ENCODE measurements around the gene CDK14. TPM values are rescaled to one million over a fixed set of nuclear protein-coding genes. Genes with fewer than 3 reads are reported as not detected.
"Not testable (repeated sequence)": the region's sequence is repeated elsewhere in the genome, so short reads cannot be mapped to it uniquely, and the experiment has no call there.

CDK14 gene
- total and polyA plus RNA-seq, 9 donors = 12.6 to 54.1 (median 43.8) TPM

- WGBS, 3 donors = 6 to 27% (median 8%) methylated on average over 3 of the region's 3 CpGs
- no peak for DNase-seq
- H3K27me3 ChIP-seq = no peaks in the 10 kb centered on the region
- H3K9me3 ChIP-seq = no peaks in the 10 kb centered on the region
- no peak overlapping the region for H3K4me3 ChIP-seq
- H3K36me3 ChIP-seq = no peaks in the 10 kb centered on the region
- H3K4me1 ChIP-seq (ENCODE audit: insufficient read depth) = peaks cover 6% of the 10 kb centered on the region
- TF ChIP-seq POLR2A (IDR thresholded peaks at IDR 0.05) (no peak), EP300 (IDR thresholded peaks at IDR 0.05) (no peak)
- TF ChIP-seq, protein P1, sequence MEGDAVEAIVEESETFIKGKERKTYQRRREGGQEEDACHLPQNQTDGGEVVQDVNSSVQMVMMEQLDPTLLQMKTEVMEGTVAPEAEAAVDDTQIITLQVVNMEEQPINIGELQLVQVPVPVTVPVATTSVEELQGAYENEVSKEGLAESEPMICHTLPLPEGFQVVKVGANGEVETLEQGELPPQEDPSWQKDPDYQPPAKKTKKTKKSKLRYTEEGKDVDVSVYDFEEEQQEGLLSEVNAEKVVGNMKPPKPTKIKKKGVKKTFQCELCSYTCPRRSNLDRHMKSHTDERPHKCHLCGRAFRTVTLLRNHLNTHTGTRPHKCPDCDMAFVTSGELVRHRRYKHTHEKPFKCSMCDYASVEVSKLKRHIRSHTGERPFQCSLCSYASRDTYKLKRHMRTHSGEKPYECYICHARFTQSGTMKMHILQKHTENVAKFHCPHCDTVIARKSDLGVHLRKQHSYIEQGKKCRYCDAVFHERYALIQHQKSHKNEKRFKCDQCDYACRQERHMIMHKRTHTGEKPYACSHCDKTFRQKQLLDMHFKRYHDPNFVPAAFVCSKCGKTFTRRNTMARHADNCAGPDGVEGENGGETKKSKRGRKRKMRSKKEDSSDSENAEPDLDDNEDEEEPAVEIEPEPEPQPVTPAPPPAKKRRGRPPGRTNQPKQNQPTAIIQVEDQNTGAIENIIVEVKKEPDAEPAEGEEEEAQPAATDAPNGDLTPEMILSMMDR (IDR thresholded peaks at IDR 0.05) = no peak
- intact Hi-C loops (cut with DNase I) = no loop called here
- H3K27ac ChIP-seq = no peak overlapping the region
These were observed 130.5 kb downstream of the CDK14 start for GRCh38 chr7:90726623-90727022.

GRCh38 chr7:90727412-90727811, 131.3 kb downstream of the CDK14 start:
- Histone ChIP-seq H3K9me3 (no peaks in the 10 kb centered on the region), H3K4me1 (ENCODE audit: insufficient read depth) (peaks cover 3% of the 10 kb centered on the region), H3K27ac (no peak overlapping the region), H3K4me3 (no peak overlapping the region), H3K27me3 (no peaks in the 10 kb centered on the region), H3K36me3 (no peaks in the 10 kb centered on the region)
- no peak for DNase-seq
- intact Hi-C loops (cut with DNase I) = no loop called here
- TF ChIP-seq, protein P1 (IDR thresholded peaks at IDR 0.05) = no peak
- TF ChIP-seq EP300 (IDR thresholded peaks at IDR 0.05) (no peak), POLR2A (IDR thresholded peaks at IDR 0.05) (no peak)

DNA sequence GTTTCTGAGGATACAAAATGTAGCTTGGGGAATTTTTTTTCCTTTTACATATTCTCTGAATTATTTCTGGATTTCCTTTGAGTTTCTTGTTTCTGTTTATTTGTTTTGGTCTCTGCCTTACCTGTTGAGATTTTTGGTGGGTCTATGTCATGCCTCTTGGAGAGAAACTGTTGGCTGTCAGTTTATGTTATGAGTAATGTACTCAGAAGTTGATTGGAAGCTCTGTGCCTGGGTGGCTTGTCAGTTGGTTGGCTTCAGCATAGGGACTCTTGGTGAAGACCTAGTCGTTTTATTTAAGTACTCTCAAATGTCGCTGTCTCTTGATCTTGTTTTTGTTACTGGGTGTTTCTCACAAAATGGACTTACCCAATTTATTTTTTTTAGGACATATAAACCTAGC, 132.4 kb downstream of the CDK14 start:
- Histone ChIP-seq H3K27ac (no peak overlapping the region), H3K36me3 (no peaks in the 10 kb centered on the region), H3K4me1 (ENCODE audit: insufficient read depth) (peaks cover 3% of the 10 kb centered on the region), H3K4me3 (no peak overlapping the region), H3K9me3 (no peaks in the 10 kb centered on the region), H3K27me3 (no peaks in the 10 kb centered on the region)
- WGBS, 3 donors = 88 to 96% (median 92%) methylated on average over 2 of the region's 2 CpGs
- no peak for DNase-seq
- no peak for TF ChIP-seq EP300 (IDR thresholded peaks at IDR 0.05)
- TF ChIP-seq POLR2A (IDR thresholded peaks at IDR 0.05) = no peak
- TF ChIP-seq, protein P1 (IDR thresholded peaks at IDR 0.05) = no peak
- intact Hi-C loops (cut with DNase I) = no loop called here

DNA sequence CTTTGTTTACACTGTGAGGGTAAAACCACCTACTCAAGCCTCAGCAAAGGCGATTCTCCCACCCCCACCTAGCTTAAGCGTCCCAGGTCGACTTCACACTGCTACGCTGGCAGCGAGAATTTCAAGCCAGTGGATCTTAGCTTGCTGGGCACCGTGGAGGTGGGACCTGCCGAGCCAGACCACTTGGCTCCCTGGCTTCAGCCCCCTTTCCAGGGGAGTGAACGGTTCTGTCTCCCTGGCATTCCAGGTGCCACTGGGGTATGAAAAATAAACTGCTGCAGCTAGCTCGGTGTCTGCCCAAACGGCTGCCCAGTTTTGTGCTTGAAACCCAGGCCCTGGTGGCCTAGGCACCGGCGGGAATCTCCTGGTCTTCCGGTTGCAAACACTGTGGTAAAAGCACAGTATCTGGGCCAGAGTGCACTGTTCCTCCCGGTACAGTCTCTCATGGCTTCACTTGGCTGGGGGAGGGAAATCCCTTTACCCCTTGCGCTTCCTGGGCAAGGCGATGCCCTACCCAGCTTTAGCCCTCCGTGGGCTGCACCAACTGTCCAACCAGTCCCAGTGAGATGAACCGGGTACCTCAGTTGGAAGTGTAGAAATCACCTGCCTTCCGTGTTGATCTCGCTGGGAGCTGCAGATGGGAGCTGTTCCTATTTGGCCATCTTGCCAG, 139.6 kb downstream of the CDK14 start:
- WGBS, 3 donors = 89 to 96% (median 93%) methylated on average over 20 of the region's 20 CpGs
- H3K9me3 ChIP-seq; H3K27ac ChIP-seq; H3K27me3 ChIP-seq; H3K4me1 ChIP-seq (ENCODE audit: insufficient read depth); DNase-seq; intact Hi-C loops (cut with DNase I); H3K36me3 ChIP-seq; H3K4me3 ChIP-seq: not testable (repeated sequence)

DNA sequence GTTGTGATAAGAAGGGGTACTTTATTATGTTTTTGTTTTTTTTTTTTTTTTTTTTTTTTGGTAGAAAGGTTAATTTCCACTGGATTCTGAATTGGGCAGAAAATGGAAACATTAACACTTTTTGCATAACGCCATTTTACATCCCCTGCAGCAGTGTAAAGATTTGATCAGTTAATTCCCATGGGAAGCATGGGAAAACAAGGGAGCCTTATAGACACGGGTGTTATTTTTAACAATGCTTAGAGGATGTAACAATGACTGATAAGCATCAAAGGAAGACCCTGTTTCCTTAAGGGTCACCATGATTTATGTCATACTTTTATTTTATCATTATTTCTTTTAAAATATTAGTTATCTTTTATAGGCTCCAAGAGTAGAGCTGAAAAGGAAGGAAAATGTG, 140.2 kb downstream of the CDK14 start:
- intact Hi-C loops (cut with DNase I) = no loop called here
- TF ChIP-seq POLR2A (IDR thresholded peaks at IDR 0.05) = no peak
- TF ChIP-seq, protein P1 (IDR thresholded peaks at IDR 0.05) = no peak
- TF ChIP-seq EP300 (IDR thresholded peaks at IDR 0.05) = no peak
- Histone ChIP-seq H3K36me3 (no peaks in the 10 kb centered on the region), H3K9me3 (no peaks in the 10 kb centered on the region), H3K27ac (no peak overlapping the region), H3K4me1 (ENCODE audit: insufficient read depth) (no peaks in the 10 kb centered on the region), H3K27me3 (no peaks in the 10 kb centered on the region), H3K4me3 (no peak overlapping the region)
- 90 to 92% (median 92%) methylated on average over 2 of the region's 2 CpGs for WGBS, 3 donors
- no peak for DNase-seq

All from ovary (tissue), 9 donors.